CD4-positive, alpha-beta memory T cell (primary cell): Measurements from ENCODE around the gene NGF. TPM values are rescaled to one million over a fixed set of nuclear protein-coding genes. Genes with fewer than 3 reads are reported as not detected.
"Not testable (repeated sequence)": the region's sequence is repeated elsewhere in the genome, so short reads cannot be mapped to it uniquely, and the experiment has no call there.

Source experiments
- CTCF ChIA-PET: fragments of 350-600 bp; sonication (Branson Sonifier 250); formaldehyde crosslinking; loops from one replicate; lab custom pipeline; 2021; ENCODE audit warnings: inconsistent platforms; ENCODE audit not compliant: partially characterized antibody; lab: Charles Lee
- POLR2A ChIA-PET: fragments of 350-600 bp; sonication (Branson Sonifier 250); formaldehyde crosslinking; loops from one replicate; lab custom pipeline; 2021; ENCODE audit not compliant: partially characterized antibody; lab: Charles Lee
- DNase-seq, 5 donors: peaks; one replicate each; pipeline versions ENCODE4 v3.0.0 to v3.0.0-alpha.2; 2020 to 2022; ENCODE audit warnings: mixed read lengths in 1 of 5
- H3K27ac ChIP-seq: one replicate; pipeline ENCODE4 v1.7.0; 2013; ENCODE audit warnings: low read depth, low read length
- H3K27me3 ChIP-seq: 2 replicates; pipeline ENCODE4 v1.7.0; 2013; ENCODE audit warnings: mild to moderate bottlenecking, low read length, moderate library complexity; ENCODE audit not compliant: insufficient read depth
- H3K36me3 ChIP-seq: 2 replicates; pipeline ENCODE4 v1.7.0; 2013; ENCODE audit warnings: mild to moderate bottlenecking, low read length, moderate library complexity; ENCODE audit not compliant: insufficient read depth
- H3K4me1 ChIP-seq: 2 replicates; pipeline ENCODE4 v1.7.0; 2013; ENCODE audit warnings: mild to moderate bottlenecking, low read length, moderate library complexity; ENCODE audit not compliant: insufficient read depth
- H3K4me3 ChIP-seq, 2 donors: one replicate each; pipeline ENCODE4 v1.7.0; 2013; ENCODE audit warnings: low read length in 2 of 2, mild to moderate bottlenecking in 1 of 2
- H3K9me3 ChIP-seq, 2 donors: one replicate each; pipeline ENCODE4 v1.7.0; 2013; ENCODE audit warnings: low read length in 2 of 2, control low read depth in 1 of 2; ENCODE audit not compliant: control insufficient read depth in 1 of 2
- H3K27ac Mint-ChIP-seq, 7 donors: one replicate each; pipeline ENCODE4 v1.8.0; 2020 to 2021; ENCODE audit warnings: mixed read lengths in 7 of 7, mild to moderate bottlenecking in 6 of 7, inconsistent platforms in 3 of 7, moderate library complexity in 3 of 7
- H3K27me3 Mint-ChIP-seq, 2 donors: one replicate each; pipeline ENCODE4 v1.8.0; 2020 to 2021; ENCODE audit warnings: mixed read lengths in 2 of 2
- H3K36me3 Mint-ChIP-seq, 2 donors: one replicate each; pipeline ENCODE4 v1.8.0; 2020 to 2021; ENCODE audit warnings: mixed read lengths in 2 of 2, inconsistent platforms in 1 of 2, mild to moderate bottlenecking in 1 of 2
- H3K4me1 Mint-ChIP-seq, 4 donors: one replicate each; pipeline ENCODE4 v1.8.0; 2020 to 2021; ENCODE audit warnings: mixed read lengths in 4 of 4, mild to moderate bottlenecking in 1 of 4
- H3K4me3 Mint-ChIP-seq, 8 donors: one replicate each; pipeline ENCODE4 v1.8.0; 2020 to 2021; ENCODE audit warnings: mixed read lengths in 8 of 8, mild to moderate bottlenecking in 7 of 8, moderate library complexity in 6 of 8, inconsistent platforms in 3 of 8
- H3K9me3 Mint-ChIP-seq, 8 donors: one replicate each; pipeline ENCODE4 v1.8.0; 2020 to 2021; ENCODE audit warnings: mixed read lengths in 8 of 8, mild to moderate bottlenecking in 5 of 8, inconsistent platforms in 3 of 8, moderate library complexity in 1 of 8
- intact Hi-C: fragments of 100-400 bp; cut with micrococcal nuclease; formaldehyde crosslinking; loops from one replicate; pipeline ENCODE4 v1.15.1; 2023
- polyA plus RNA-seq, 2 donors: library from polyadenylated mRNA; unstranded; fragments of 300-500 nt; fragmentation: Illumina TruSeq; gene quantifications; one replicate each; pipeline ENCODE4 v1.2.3, GENCODE V29; 2021
- total RNA-seq, 2 experiments: library from RNA; stranded (reverse); gene quantifications; one replicate each; pipeline ENCODE4 v1.2.3, GENCODE V29; 2021

The NGF gene
- total RNA-seq (not detected), polyA plus RNA-seq (not detected)

- no peaks in the 10 kb centered on the region for H3K4me1 ChIP-seq
- Mint-ChIP-seq H3K4me1 (no peaks in the 10 kb centered on the region), H3K36me3 (no peaks in the 10 kb centered on the region), H3K27me3 (peaks cover 27 to 33% of the 10 kb centered on the region in 2 donors), H3K27ac (no peak within 1 kb of the TSS), H3K4me3 (no peak within 1 kb of the TSS), H3K9me3 (peaks cover 0 to 3% (median 0%) of the 10 kb centered on the region in 8 donors)
- no peaks in the 10 kb centered on the region for H3K36me3 ChIP-seq
- no peak for DNase-seq
- ChIA-PET CTCF (no interaction called here), POLR2A (no interaction called here)
- H3K27me3 ChIP-seq, result no peaks in the 10 kb centered on the region
- intact Hi-C loops, result no loop called here
- no peak within 1 kb of the TSS for H3K4me3 ChIP-seq
- no peak within 1 kb of the TSS for H3K27ac ChIP-seq
- no peaks in the 10 kb centered on the region for H3K9me3 ChIP-seq
Observed at GRCh38 chr1:115337633-115338456, at the start of gene NGF. NGF (minus strand) TSS chr1:115338249; CDS start chr1:115286795, 51,454 bp downstream.

GRCh38 chr1:115383455-115383854, 45.4 kb upstream of the NGF start:
- CTCF ChIA-PET, H3K4me1 ChIP-seq, intact Hi-C loops: not testable (repeated sequence)

GRCh38 chr1:115379943-115380342, 41.9 kb upstream of the NGF start:
- H3K27ac Mint-ChIP-seq, result no peak overlapping the region
- H3K4me1 Mint-ChIP-seq, result no peaks in the 10 kb centered on the region
- DNase-seq, result no peak
- ChIA-PET POLR2A (no interaction called here), CTCF (no interaction called here)
- Histone ChIP-seq H3K4me1 (no peaks in the 10 kb centered on the region), H3K27me3 (no peaks in the 10 kb centered on the region), H3K9me3 (no peaks in the 10 kb centered on the region), H3K36me3 (no peaks in the 10 kb centered on the region), H3K4me3 (no peak overlapping the region), H3K27ac (no peak overlapping the region)
- H3K36me3 Mint-ChIP-seq, result no peaks in the 10 kb centered on the region
- H3K9me3 Mint-ChIP-seq, result peaks cover 0 to 12% (median 2%) of the 10 kb centered on the region in 8 donors
- intact Hi-C loops, result no loop called here
- H3K27me3 Mint-ChIP-seq, result peaks cover 0 to 3% of the 10 kb centered on the region in 2 donors
- no peak overlapping the region for H3K4me3 Mint-ChIP-seq

More at GRCh38 chr1:115383455-115383854, 45.4 kb upstream of the NGF start:
- H3K36me3 Mint-ChIP-seq, H3K27me3 ChIP-seq, DNase-seq, H3K27me3 Mint-ChIP-seq, H3K4me3 ChIP-seq, H3K27ac Mint-ChIP-seq, H3K27ac ChIP-seq, H3K36me3 ChIP-seq, POLR2A ChIA-PET, H3K9me3 ChIP-seq, H3K4me3 Mint-ChIP-seq, H3K4me1 Mint-ChIP-seq: not testable (repeated sequence)
- peaks cover 0 to 30% (median 14%) of the 10 kb centered on the region in 8 donors for H3K9me3 Mint-ChIP-seq

DNA sequence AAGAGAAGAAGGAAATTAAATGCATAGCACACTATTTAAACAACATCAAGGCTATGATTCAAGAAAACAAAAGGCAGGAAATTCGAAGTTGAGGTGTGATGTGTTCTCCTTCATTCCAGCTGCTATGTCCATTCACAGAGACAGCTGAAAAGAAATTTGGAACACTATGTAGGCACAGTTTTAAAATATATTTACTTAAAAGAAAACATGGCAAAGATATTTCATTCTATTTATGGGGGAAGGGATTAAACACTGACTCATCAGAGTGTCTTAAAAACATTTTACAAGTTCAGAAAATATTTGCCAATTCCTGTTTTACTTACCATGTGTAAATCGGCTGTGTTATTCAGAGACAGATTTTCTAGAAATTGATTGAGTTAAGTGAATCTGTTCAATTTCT, 39.4 kb upstream of the NGF start:
- Mint-ChIP-seq H3K36me3 (no peaks in the 10 kb centered on the region), H3K4me1 (no peaks in the 10 kb centered on the region), H3K4me3 (no peak overlapping the region), H3K27me3 (no peaks in the 10 kb centered on the region), H3K27ac (no peak overlapping the region), H3K9me3 (peaks cover 0 to 3% (median 0%) of the 10 kb centered on the region in 8 donors)
- no peak for DNase-seq
- intact Hi-C loops, result no loop called here
- ChIA-PET CTCF (no interaction called here), POLR2A (no interaction called here)
- no peaks in the 10 kb centered on the region for H3K4me1 ChIP-seq
- H3K4me3 ChIP-seq, result no peak overlapping the region
- no peak overlapping the region for H3K27ac ChIP-seq
- H3K36me3 ChIP-seq, result no peaks in the 10 kb centered on the region
- H3K27me3 ChIP-seq, result no peaks in the 10 kb centered on the region
- H3K9me3 ChIP-seq, result no peaks in the 10 kb centered on the region

GRCh38 chr1:115374598-115374997, 36.5 kb upstream of the NGF start:
- no peak overlapping the region for H3K4me3 Mint-ChIP-seq
- ChIA-PET POLR2A (no interaction called here), CTCF (no interaction called here)
- H3K36me3 Mint-ChIP-seq, result no peaks in the 10 kb centered on the region
- H3K27me3 Mint-ChIP-seq, result no peaks in the 10 kb centered on the region
- Histone ChIP-seq H3K4me3 (no peak overlapping the region), H3K27me3 (no peaks in the 10 kb centered on the region), H3K36me3 (no peaks in the 10 kb centered on the region), H3K27ac (no peak overlapping the region), H3K9me3 (no peaks in the 10 kb centered on the region), H3K4me1 (no peaks in the 10 kb centered on the region)
- H3K4me1 Mint-ChIP-seq, result no peaks in the 10 kb centered on the region
- no peak for DNase-seq
- H3K9me3 Mint-ChIP-seq, result peaks cover 0 to 3% (median 0%) of the 10 kb centered on the region in 8 donors
- H3K27ac Mint-ChIP-seq, result no peak overlapping the region
- intact Hi-C loops, result no loop called here

- POLR2A ChIA-PET, result no interaction called here
- H3K4me3 Mint-ChIP-seq, result no peak overlapping the region
- CTCF ChIA-PET, result no interaction called here
- Histone ChIP-seq H3K36me3 (no peaks in the 10 kb centered on the region), H3K4me3 (no peak overlapping the region), H3K27me3 (no peaks in the 10 kb centered on the region), H3K9me3 (no peaks in the 10 kb centered on the region), H3K4me1 (no peaks in the 10 kb centered on the region), H3K27ac (no peak overlapping the region)
- H3K27me3 Mint-ChIP-seq, result no peaks in the 10 kb centered on the region
- intact Hi-C loops, result no loop called here
- H3K36me3 Mint-ChIP-seq, result no peaks in the 10 kb centered on the region
- DNase-seq, result no peak
- no peaks in the 10 kb centered on the region for H3K4me1 Mint-ChIP-seq
- H3K9me3 Mint-ChIP-seq, result no peaks in the 10 kb centered on the region
- H3K27ac Mint-ChIP-seq, result no peak overlapping the region
Observed at GRCh38 chr1:115373305-115373704, 35.3 kb upstream of the NGF start.

- no peak overlapping the region for H3K4me3 Mint-ChIP-seq
- no peaks in the 10 kb centered on the region for H3K4me1 Mint-ChIP-seq
- peaks cover 2 to 3% of the 10 kb centered on the region in 2 donors for H3K27me3 Mint-ChIP-seq
- H3K9me3 Mint-ChIP-seq, result peaks cover 0 to 10% (median 7%) of the 10 kb centered on the region in 8 donors
- Histone ChIP-seq H3K4me3 (no peak overlapping the region), H3K27me3 (no peaks in the 10 kb centered on the region), H3K4me1 (no peaks in the 10 kb centered on the region), H3K27ac (no peak overlapping the region), H3K9me3 (no peaks in the 10 kb centered on the region), H3K36me3 (no peaks in the 10 kb centered on the region)
- no peak for DNase-seq
- intact Hi-C loops, result no loop called here
- ChIA-PET CTCF (no interaction called here), POLR2A (no interaction called here)
- no peaks in the 10 kb centered on the region for H3K36me3 Mint-ChIP-seq
- H3K27ac Mint-ChIP-seq, result no peak overlapping the region
Observed at GRCh38 chr1:115365738-115366137, 27.7 kb upstream of the NGF start.
